HepG2 (cell line): Measurements from ENCODE around the gene TIAM1. TPM values are rescaled to one million over a fixed set of nuclear protein-coding genes. Genes with fewer than 3 reads are reported as not detected.

Experiments
- ATAC-seq: fragments of 200-7000 bp; cut with Tn5 transposase; 3 replicates; pipeline ENCODE4 v1.9.1; 2020; ENCODE audit warnings: mild to moderate bottlenecking, moderate library complexity
- BruUV-seq: library from RNA; stranded (reverse); fragments of 400-500 nt; replicated peaks from 2 replicates; lab custom pipeline; 2021; lab: Mats Ljungman, UMichigan
- CTCF ChIA-PET: fragments of 300-600 bp; formaldehyde crosslinking; extraction: SDS; loops from one replicate; lab custom pipeline; 2021; ENCODE audit warnings: low total read pairs, inconsistent platforms, low intra/inter-chr PET ratio; lab: Yijun Ruan, JAX
- POLR2A ChIA-PET: fragments of 350-600 bp; sonication (Branson Sonifier 250); formaldehyde crosslinking; loops from one replicate; lab custom pipeline; 2020; ENCODE audit warnings: antibody characterized with exemption, inconsistent platforms; lab: Yijun Ruan, JAX
- DNase-seq: peaks from one replicate; pipeline ENCODE4 v3.0.0-alpha.2; 2015; ENCODE audit warnings: low spot score
- FAIRE-seq: peaks from 3 replicates; lab custom pipeline; 2011; peaks lifted over from hg19 to GRCh38; lab: Jason Lieb, UNC
- H2AFZ ChIP-seq: one replicate; pipeline ENCODE4 v1.6.1; 2011; ENCODE audit warnings: low read length, inconsistent platforms
- H3K27ac ChIP-seq: fragments of 300-600 bp; 3 replicates; pipeline ENCODE4 v1.8.0; 2011; ENCODE audit warnings: mixed run types, mild to moderate bottlenecking, mixed read lengths, low read length, inconsistent platforms; ENCODE audit not compliant: insufficient read depth; ENCODE audit errors: extremely low read length
- H3K27me3 ChIP-seq, 2 experiments: fragments of 200-600 bp in 1 of 2; 2 replicates in 1 of 2; 3 replicates in 1 of 2; pipeline versions ENCODE4 v1.6.0 to v1.8.0; 2011; ENCODE audit warnings: low read length in 2 of 2, mild to moderate bottlenecking in 2 of 2, moderate library complexity in 2 of 2, inconsistent platforms in 1 of 2; ENCODE audit not compliant: insufficient read depth in 2 of 2, control insufficient read depth in 1 of 2
- H3K36me3 ChIP-seq, 2 experiments: fragments of 200-600 bp in 1 of 2; replicated peaks in 1 of 2; 2 replicates in 1 of 2; 3 replicates in 1 of 2; pipeline versions ENCODE4 v1.5.1 to v1.8.0; 2011; ENCODE audit warnings: low read length in 2 of 2, inconsistent platforms in 1 of 2; ENCODE audit not compliant: insufficient read depth in 2 of 2, control insufficient read depth in 1 of 2
- H3K4me1 ChIP-seq: 2 replicates; pipeline ENCODE4 v1.5.1; 2012; ENCODE audit warnings: low read length, inconsistent platforms; ENCODE audit not compliant: insufficient read depth
- H3K4me2 ChIP-seq: 2 replicates; pipeline ENCODE4 v1.6.0; 2011; ENCODE audit warnings: low read depth, low read length, inconsistent platforms
- H3K4me3 ChIP-seq, 3 experiments: fragments of 200-600 bp in 1 of 3; sonication (generic), shearing (Covaris generic) in 1 of 3; replicated peaks in 1 of 3; 2 replicates each; pipeline ENCODE4 v1.5.1; 2011 to 2016; ENCODE audit warnings: low read length in 3 of 3, inconsistent platforms in 2 of 3, low read depth in 2 of 3, mild to moderate bottlenecking in 2 of 3, control low read depth in 1 of 3, mixed read lengths in 1 of 3; ENCODE audit not compliant: insufficient read depth in 1 of 3
- H3K79me2 ChIP-seq: one replicate; pipeline ENCODE4 v1.6.1; 2011; ENCODE audit warnings: low read length, inconsistent platforms; ENCODE audit not compliant: insufficient read depth
- H3K9ac ChIP-seq: 2 replicates; pipeline ENCODE4 v1.6.0; 2011; ENCODE audit warnings: mild to moderate bottlenecking, low read depth, low read length, inconsistent platforms; ENCODE audit not compliant: insufficient read depth
- H3K9me3 ChIP-seq: 2 replicates; pipeline ENCODE4 v1.5.1; 2012; ENCODE audit warnings: mild to moderate bottlenecking, low read length
- H4K20me1 ChIP-seq: 2 replicates; pipeline ENCODE4 v1.6.0; 2011; ENCODE audit warnings: inconsistent platforms, mild to moderate bottlenecking, low read length, moderate library complexity; ENCODE audit not compliant: insufficient read depth
- ARID4A ChIP-seq: sonication (generic); formaldehyde crosslinking; IDR thresholded peaks from 2 replicates; pipeline ENCODE4 v1.5.0; 2020; ENCODE audit warnings: mild to moderate bottlenecking, missing genetic modification reagents, borderline replicate concordance
- HNF4A ChIP-seq: sonication (generic); formaldehyde crosslinking; IDR thresholded peaks from 2 replicates; pipeline ENCODE4 v1.4.0; 2020; ENCODE audit warnings: missing genetic modification reagents
- HNRNPLL ChIP-seq: fragments of 200-400 bp; formaldehyde crosslinking; IDR thresholded peaks from 2 replicates; pipeline ENCODE4 v1.6.1; 2017; ENCODE audit warnings: mild to moderate bottlenecking, low read depth, low read length; ENCODE audit not compliant: poor library complexity, severe bottlenecking
- IKZF4 ChIP-seq: sonication (generic); formaldehyde crosslinking; IDR thresholded peaks from 2 replicates; pipeline ENCODE4 v1.5.1; 2020; ENCODE audit warnings: borderline replicate concordance, mild to moderate bottlenecking, low read depth, missing genetic modification reagents; ENCODE audit errors: not compliant biosample characterization
- MYC ChIP-seq: sonication (generic); formaldehyde crosslinking; IDR thresholded peaks from 2 replicates; pipeline ENCODE4 v1.9.0; 2021; ENCODE audit warnings: missing genetic modification reagents, borderline replicate concordance
- RERE ChIP-seq: IDR thresholded peaks from 2 replicates; pipeline ENCODE4 v1.6.1; 2016; ENCODE audit warnings: low read depth, missing genetic modification reagents, missing compliant biosample characterization
- TAF15 ChIP-seq: fragments of 200-400 bp; formaldehyde crosslinking; IDR thresholded peaks from one replicate; pipeline ENCODE4 v1.6.1; 2018; ENCODE audit warnings: mild to moderate bottlenecking, low read depth, low read length; ENCODE audit not compliant: poor library complexity, severe bottlenecking
- ZNF589 ChIP-seq: sonication (generic); formaldehyde crosslinking; conservative IDR thresholded peaks from 2 replicates; pipeline ENCODE4 v1.8.0; 2022; ENCODE audit warnings: mild to moderate bottlenecking, moderate library complexity, missing genetic modification reagents
- WGBS: methylation state at CpG from one replicate; pipeline ENCODE4 v1.1.6; 2017; ENCODE audit warnings: low lambda C conversion rate; 5-methylcytosine and 5-hydroxymethylcytosine counted together
- in situ Hi-C: cut with HindIII; loops from 2 replicates; pipeline ENCODE4 v1.10.0; 2017; ENCODE audit warnings: low pct_unique_long_range_greater_than_20kb; ENCODE audit not compliant: extremely low pct_ligation_motif_present
- intact Hi-C: fragments of 100-400 bp; cut with micrococcal nuclease; formaldehyde crosslinking; loops from one replicate; pipeline ENCODE4 v1.10.0; 2022; ENCODE audit not compliant: unreplicated experiment
- polyA plus RNA-seq, 8 experiments: library from polyadenylated mRNA; depleted of rRNA in 3 of 8; stranded (reverse) in 7 of 8; unstranded in 1 of 8; fragments of >200 nt; fragmentation: Illumina TruSeq in 4 of 8; extraction: Trizol in 4 of 8; gene quantifications; 2 replicates each; pipeline versions ENCODE4 v1.2.1 to v1.2.3, GENCODE V29; 2011 to 2016; ENCODE audit warnings: low read depth in 4 of 8, missing spikeins in 1 of 8, mixed read lengths in 1 of 8; ENCODE audit not compliant: insufficient read depth in 1 of 8
- total RNA-seq, 5 experiments: library from RNA; depleted of rRNA; stranded (reverse); fragments of >200 nt; fragmentation: Illumina TruSeq; extraction: Trizol; gene quantifications; 2 replicates each; pipeline ENCODE4 v1.2.3, GENCODE V29; 2016; ENCODE audit warnings: low read depth in 1 of 5

The TIAM1 gene
- total and polyA plus RNA-seq, 2 of the 13 experiments (the other 11 are each of a cell fraction or from before 2014, with no cell fraction given), result 0.13 to 0.24 TPM

GRCh38 chr21:31254131-31254530, 89.9 kb downstream of the TIAM1 start:
- Histone ChIP-seq H3K27ac (no peak overlapping the region), H3K36me3 (no peaks in the 10 kb centered on the region), H3K79me2 (no peaks in the 10 kb centered on the region), H3K4me3 (no peak overlapping the region), H3K9me3 (peaks cover 6% of the 10 kb centered on the region; the same call in 1 of the 2 replicates), H4K20me1 (no peaks in the 10 kb centered on the region), H3K4me2 (no peak overlapping the region), H3K9ac (no peak overlapping the region), H3K4me1 (no peaks in the 10 kb centered on the region)
- DNase-seq, result no peak
- POLR2A ChIA-PET, result no interaction called here
- intact Hi-C loops, result no loop called here
- no peak for ATAC-seq
- in situ Hi-C loops, result no loop called here
- 71% methylated on average over 2 of the region's 2 CpGs for WGBS
- no TSS peak for BruUV-seq
- no peak for FAIRE-seq
- TF ChIP-seq ZNF589 (no peak), HNRNPLL (no peak)
- TF ChIP-seq, all 625 proteins: peak for 0
- CTCF ChIA-PET, result no interaction called here
- no peak overlapping the region for H2AFZ ChIP-seq
- no peaks in the 10 kb centered on the region; a peak in 1 of 5 replicates for H3K27me3 ChIP-seq

GRCh38 chr21:31253684-31254083, 90.4 kb downstream of the TIAM1 start:
- no peaks in the 10 kb centered on the region; a peak in 1 of 5 replicates for H3K27me3 ChIP-seq
- in situ Hi-C loops (no loop called here), intact Hi-C loops (no loop called here)
- CTCF ChIA-PET, result no interaction called here
- H4K20me1 ChIP-seq, result no peaks in the 10 kb centered on the region
- POLR2A ChIA-PET, result no interaction called here
- no peak overlapping the region for H3K27ac ChIP-seq
- no peak for ATAC-seq
- H3K9ac ChIP-seq, result no peak overlapping the region
- no peaks in the 10 kb centered on the region for H3K36me3 ChIP-seq
- DNase-seq, result no peak
- no peak overlapping the region for H2AFZ ChIP-seq
- WGBS, result 15% methylated on average over 3 of the region's 3 CpGs
- H3K4me1 ChIP-seq, result no peaks in the 10 kb centered on the region
- H3K4me2 ChIP-seq, result no peak overlapping the region
- no TSS peak for BruUV-seq
- H3K4me3 ChIP-seq, result no peak overlapping the region
- no peak for FAIRE-seq
- H3K79me2 ChIP-seq, result no peaks in the 10 kb centered on the region
- peaks cover 11% of the 10 kb centered on the region; the same call in 1 of the 2 replicates for H3K9me3 ChIP-seq
- TF ChIP-seq IKZF4 (no peak), TAF15 (no peak), ARID4A (CRISPR knock-in tag) (no peak), RERE (CRISPR knock-in tag) (no peak), MYC (CRISPR knock-in tag) (no peak), HNF4A (CRISPR knock-in tag) (no peak)
